Measurements from ENCODE around the gene AHCYL2.

DNA sequence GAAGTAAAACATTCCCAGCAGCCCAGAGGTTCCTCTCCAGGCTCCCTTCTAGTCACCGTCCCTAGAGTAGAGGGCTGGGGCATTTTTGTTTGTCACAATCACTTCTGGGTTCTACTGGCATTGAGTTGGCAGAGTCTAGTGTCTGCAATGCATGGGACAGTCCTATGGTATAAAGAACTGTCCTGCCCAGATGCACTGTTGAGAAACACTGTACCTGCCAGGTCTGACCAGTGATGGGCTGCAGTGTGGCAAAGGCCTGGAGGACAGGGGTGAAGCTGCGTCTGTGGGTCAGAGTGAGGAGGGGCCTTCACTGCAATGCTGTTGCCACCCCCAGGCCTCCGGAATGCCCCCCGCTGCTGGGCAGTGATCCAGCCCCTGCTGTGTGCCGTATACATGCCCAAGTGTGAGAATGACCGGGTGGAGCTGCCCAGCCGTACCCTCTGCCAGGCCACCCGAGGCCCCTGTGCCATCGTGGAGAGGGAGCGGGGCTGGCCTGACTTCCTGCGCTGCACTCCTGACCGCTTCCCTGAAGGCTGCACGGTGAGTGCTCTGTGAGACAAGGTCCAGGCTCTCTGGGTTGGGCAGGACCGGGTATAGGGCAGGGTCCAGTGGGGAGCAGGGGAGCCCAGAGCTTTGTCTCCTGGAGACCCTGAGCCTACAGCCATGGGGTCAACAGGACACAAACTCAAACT is 21.6 kb upstream of the AHCYL2 start:
- TF ChIP-seq GATA3 (IDR thresholded peaks at IDR 0.05; ENCODE audit: low read depth, low read length) (no peak), GATA2 (IDR thresholded peaks at IDR 0.05; ENCODE audit: low read depth, low read length) (no peak)
